Measurements from ENCODE around the gene RASSF8. TPM values are rescaled to one million over a fixed set of nuclear protein-coding genes. Genes with fewer than 3 reads are reported as not detected.

RASSF8 gene
- total RNA-seq, 1 donor from 2014 or later, result 35.3 TPM

- Histone ChIP-seq H3K36me3 (ENCODE audit: control insufficient read depth, insufficient read depth, low read length) (no peaks in the 10 kb centered on the region), H3K4me3 (ENCODE audit: low read depth, low read length) (no peak overlapping the region), H3K27me3 (ENCODE audit: control insufficient read depth, insufficient read depth, low read length) (no peaks in the 10 kb centered on the region)
- TF ChIP-seq CTCF (IDR thresholded peaks at IDR 0.05; ENCODE audit: insufficient read depth, low read length, poor library complexity, severe bottlenecking), result no peak
- peak; percentile 50 for DNase-seq (ENCODE audit: low read depth)
Observed at GRCh38 chr12:26090836-26091510, 132.5 kb downstream of the RASSF8 start.

GRCh38 chr12:26091822-26092221, 133.3 kb downstream of the RASSF8 start:
- H3K4me3 ChIP-seq (ENCODE audit: low read depth, low read length), result no peak overlapping the region
- no peaks in the 10 kb centered on the region for H3K27me3 ChIP-seq (ENCODE audit: control insufficient read depth, insufficient read depth, low read length)
- H3K36me3 ChIP-seq (ENCODE audit: control insufficient read depth, insufficient read depth, low read length), result no peaks in the 10 kb centered on the region
- DNase-seq (ENCODE audit: low read depth), result no peak
- TF ChIP-seq CTCF (IDR thresholded peaks at IDR 0.05; ENCODE audit: insufficient read depth, low read length, poor library complexity, severe bottlenecking), result peak; percentile 25

- no peaks in the 10 kb centered on the region for H3K36me3 ChIP-seq (ENCODE audit: control insufficient read depth, insufficient read depth, low read length)
- DNase-seq (ENCODE audit: low read depth), result no peak
- no peak for TF ChIP-seq CTCF (IDR thresholded peaks at IDR 0.05; ENCODE audit: insufficient read depth, low read length, poor library complexity, severe bottlenecking)
Observed at GRCh38 chr12:26092346-26093105, 134.0 kb downstream of the RASSF8 start.

DNA sequence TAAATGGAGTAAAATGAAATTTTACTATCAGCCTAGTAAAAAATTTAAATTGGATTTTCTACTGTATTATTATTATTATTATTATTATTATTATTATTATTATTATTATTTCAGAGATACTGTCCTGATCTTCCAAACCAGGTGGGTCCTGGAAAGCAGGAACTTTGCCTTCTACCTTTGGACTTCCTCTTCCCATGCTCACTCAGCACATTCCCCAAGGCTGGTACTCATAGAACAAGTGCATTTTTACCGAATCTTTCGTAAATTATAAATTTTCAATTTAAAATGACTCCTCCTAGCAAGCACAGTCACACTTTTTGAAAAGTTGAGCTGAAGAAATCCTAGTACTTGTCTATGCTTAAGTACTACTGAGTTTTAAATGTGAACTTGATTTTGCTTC, 136.7 kb downstream of the RASSF8 start:
- no peak overlapping the region for H3K4me3 ChIP-seq (ENCODE audit: low read depth, low read length)
- no peaks in the 10 kb centered on the region for H3K36me3 ChIP-seq (ENCODE audit: control insufficient read depth, insufficient read depth, low read length)
- DNase-seq (ENCODE audit: low read depth), result no peak
- no peak for TF ChIP-seq CTCF (IDR thresholded peaks at IDR 0.05; ENCODE audit: insufficient read depth, low read length, poor library complexity, severe bottlenecking)
- H3K27me3 ChIP-seq (ENCODE audit: control insufficient read depth, insufficient read depth, low read length), result no peaks in the 10 kb centered on the region

More at GRCh38 chr12:26092346-26093105, 134.0 kb downstream of the RASSF8 start:
- no peak overlapping the region for H3K4me3 ChIP-seq (ENCODE audit: low read depth, low read length)
- H3K27me3 ChIP-seq (ENCODE audit: control insufficient read depth, insufficient read depth, low read length), result no peaks in the 10 kb centered on the region

DNA sequence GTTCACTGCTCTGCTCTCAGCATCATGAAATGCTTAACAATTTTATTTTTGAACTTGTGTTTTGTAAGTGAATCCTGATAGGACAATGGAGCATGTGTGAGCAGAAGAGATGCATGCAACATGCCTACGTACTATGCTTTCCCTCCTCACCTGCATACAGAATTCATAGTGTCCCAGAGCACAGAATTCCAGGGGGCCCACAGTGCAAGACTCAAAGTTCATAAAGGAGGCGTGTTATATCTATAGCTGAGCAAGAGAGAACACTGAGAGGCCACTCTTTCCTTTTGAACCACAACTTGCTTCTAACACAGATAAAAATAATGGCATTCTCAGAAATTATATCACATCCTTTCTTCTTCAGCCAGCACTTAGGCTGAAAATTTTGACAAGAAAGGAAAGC, 137.6 kb downstream of the RASSF8 start:
- H3K4me3 ChIP-seq (ENCODE audit: low read depth, low read length), result no peak overlapping the region
- TF ChIP-seq CTCF (IDR thresholded peaks at IDR 0.05; ENCODE audit: insufficient read depth, low read length, poor library complexity, severe bottlenecking), result no peak
- no peaks in the 10 kb centered on the region for H3K36me3 ChIP-seq (ENCODE audit: control insufficient read depth, insufficient read depth, low read length)
- H3K27me3 ChIP-seq (ENCODE audit: control insufficient read depth, insufficient read depth, low read length), result no peaks in the 10 kb centered on the region
- DNase-seq (ENCODE audit: low read depth), result no peak
